HS-5 (cell line): ENCODE results near the gene IMP3.
"Not testable (repeated sequence)": the region's sequence is repeated elsewhere in the genome, so short reads cannot be mapped to it uniquely, and the experiment has no call there.

ENCODE experiments used
- DNase-seq: peaks from one replicate; pipeline ENCODE4 v3.0.0-alpha.2; 2012; ENCODE audit warnings: low read depth

IMP3 gene, protein sequence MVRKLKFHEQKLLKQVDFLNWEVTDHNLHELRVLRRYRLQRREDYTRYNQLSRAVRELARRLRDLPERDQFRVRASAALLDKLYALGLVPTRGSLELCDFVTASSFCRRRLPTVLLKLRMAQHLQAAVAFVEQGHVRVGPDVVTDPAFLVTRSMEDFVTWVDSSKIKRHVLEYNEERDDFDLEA

DNA sequence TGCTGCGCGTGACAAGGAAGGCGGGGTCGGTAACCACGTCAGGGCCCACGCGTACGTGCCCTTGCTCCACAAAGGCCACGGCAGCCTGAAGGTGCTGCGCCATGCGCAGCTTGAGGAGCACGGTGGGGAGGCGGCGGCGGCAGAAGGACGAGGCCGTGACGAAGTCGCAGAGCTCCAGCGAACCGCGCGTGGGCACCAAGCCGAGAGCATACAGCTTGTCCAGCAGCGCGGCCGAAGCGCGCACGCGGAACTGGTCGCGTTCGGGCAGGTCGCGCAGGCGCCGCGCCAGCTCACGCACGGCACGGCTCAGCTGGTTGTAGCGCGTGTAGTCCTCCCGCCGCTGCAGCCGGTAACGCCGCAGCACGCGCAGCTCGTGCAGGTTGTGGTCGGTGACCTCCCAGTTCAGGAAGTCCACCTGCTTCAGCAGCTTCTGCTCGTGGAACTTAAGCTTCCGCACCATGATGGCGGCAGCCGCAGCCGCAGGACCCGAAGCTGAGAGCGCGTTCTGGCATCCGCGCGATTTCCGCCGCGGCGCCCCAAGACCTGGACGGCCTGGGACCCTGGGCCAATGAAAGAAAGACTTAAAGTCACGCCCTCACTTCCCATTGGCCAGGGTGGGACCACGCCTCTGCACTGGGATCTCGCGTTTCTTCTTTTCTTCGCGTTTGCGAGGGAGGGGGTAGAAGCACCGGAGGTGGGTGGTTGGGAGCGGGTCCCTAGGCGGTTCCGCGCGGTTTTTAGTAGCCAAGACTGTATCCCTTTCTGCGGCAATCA is at the start of gene IMP3:
Gene IMP3, minus strand, starts transcription at position 516 of the 774 bp plus-strand sequence. Its CDS starts 56 bp downstream, at position 460.
- peak; percentile 85 for DNase-seq

DNA sequence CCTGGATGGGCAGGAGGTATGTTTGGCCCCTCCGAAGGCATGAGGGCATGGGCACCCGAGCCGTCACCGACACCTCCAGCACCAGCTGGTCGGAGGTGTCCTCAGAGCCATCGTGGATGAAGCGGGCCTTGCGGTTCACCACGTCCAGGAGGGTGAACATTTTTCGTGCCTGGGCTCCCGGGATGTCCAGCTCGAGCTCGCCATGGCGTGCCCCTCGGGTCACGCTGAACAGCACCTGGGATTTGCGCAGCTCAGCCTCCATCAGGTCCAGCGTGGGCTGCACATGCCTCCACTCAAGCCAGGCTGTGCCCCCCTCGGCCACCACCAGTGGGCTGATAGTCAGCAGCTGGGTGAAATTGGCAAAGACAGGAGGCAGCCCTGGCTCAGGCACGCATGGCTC is 49.4 kb upstream of the IMP3 start:
- not testable (repeated sequence) for DNase-seq

DNA sequence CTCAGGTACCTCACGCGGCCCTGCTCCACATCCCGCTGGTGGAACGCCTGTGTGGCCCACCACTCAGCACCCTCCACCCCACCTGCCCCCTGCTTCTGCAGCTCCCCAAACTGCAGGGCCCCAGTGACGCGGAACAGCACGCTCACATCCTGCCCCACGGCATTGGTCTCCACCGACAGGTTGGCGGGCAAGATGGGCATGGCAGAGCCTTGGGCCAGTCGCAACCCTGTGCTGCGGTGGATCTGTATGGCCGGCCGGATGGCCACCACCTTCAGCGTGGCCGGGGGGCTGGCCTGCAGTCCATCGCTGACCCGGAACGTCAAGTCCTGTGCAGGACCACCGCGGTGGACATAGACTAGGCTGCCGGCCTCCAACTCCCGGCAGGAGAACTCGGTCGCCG is 48.8 kb upstream of the IMP3 start:
- DNase-seq: no peak

DNA sequence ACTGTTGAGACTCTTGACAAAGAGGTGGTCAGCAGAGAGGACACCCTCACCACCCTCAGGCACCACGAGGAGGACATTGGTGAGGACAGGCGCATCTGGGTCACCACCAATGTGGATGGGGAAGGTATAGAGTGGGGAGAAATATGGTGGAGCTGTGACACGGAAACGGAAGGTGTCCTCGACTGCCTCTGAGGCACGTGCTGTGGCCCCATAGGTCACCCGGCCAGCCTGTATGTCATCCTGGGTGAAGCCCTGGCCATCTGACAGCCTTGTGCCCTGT is 48.2 kb upstream of the IMP3 start:
- no peak for DNase-seq

DNA sequence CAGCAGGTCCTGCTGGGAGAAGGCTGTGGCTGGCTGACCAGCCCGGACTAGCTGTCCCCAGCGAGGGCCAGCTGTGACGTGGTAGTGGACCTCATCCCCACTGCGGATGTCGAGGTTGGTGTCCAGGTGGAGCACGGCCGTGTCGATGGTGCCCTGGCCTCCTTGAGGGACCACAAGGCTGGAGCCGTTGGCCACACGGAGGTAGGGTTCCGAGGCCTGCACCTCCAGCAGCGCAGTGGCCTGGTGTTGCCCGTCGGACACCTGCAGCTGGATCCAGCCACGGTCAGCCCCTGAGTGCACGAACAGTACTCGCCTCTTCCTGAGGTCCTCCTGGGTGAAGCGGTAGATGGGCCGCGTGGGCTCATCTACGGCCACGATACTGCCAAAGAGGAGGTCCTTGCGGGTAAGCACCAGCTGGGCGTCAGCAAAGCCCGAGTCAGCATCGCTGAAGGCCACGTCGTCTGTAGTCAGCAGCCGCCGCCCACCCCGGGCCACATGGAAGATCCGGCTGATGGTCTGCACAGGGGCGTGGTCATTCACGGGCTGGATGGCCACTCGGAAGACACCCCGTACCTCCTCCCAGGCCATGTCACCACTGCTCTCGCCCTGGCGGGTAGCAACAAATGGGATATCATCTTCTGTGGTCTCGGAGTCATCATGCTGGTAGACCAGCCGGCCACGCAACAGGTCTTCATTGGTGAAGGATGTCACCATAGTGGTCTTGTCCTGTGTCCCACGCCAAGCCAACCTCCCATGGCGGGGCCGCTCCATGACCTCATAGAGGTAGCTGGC is 47.7 kb upstream of the IMP3 start:
- no peak for DNase-seq

DNA sequence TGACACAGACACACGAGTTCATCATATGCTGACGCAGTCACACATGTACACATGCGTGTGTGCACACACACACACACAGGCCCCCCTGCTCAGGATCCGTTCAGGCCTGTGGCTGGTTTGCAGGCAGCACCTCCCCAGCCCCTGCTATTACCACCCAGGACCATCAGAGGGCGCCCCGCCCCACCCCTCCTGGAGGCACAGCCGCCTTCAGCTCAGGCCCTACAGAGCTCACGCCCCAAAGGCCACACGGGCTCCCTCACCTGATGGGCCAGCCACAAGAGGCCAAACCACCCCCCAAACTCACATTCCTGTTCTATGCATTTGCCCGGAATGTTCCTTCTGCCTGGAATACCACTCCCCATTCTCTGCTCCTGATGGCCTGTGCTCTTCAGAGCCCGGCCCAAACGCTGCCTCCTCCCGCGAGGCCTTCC is 46.2 kb upstream of the IMP3 start:
- DNase-seq: not testable (repeated sequence)

DNA sequence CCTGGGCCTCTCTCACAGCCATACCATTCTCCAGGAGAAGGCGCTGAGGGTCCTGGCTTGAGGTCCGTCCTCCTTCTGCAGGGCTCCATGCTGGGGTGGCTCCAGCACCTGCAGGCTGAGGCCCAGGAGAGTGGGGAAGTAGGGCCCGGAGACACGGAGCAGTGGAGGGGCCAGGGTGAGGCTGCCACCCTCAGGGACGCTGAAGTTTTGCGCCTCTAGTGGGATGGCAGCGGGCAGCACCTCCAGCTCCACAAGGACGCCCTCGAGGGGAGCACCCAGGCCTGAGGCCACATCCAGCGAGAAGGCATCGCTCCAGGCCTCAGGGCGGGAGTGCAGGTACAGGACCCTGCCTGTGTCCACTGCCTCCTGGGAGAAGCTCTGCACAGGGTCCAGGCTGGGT is 45.2 kb upstream of the IMP3 start:
- no peak for DNase-seq

DNA sequence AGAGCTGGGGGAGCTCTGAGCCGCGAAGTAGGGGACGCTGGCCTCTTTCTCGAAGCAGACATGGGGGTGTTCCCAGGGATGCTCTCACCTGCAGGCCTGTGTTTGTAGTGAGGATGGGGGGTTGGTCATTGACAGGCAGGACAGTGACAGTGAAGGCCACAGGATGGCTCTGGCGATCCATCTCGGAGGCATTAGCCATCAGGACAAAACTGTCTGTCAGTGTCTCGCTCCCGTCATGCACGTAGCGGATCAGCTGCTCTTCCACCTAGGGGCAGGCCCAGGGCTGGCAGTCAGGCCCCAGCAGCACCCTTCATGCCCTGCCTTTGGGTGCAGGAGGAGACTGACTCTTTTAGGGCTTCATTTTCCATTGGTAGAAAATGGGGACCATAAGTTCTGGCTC is 44.6 kb upstream of the IMP3 start:
- DNase-seq: no peak

DNA sequence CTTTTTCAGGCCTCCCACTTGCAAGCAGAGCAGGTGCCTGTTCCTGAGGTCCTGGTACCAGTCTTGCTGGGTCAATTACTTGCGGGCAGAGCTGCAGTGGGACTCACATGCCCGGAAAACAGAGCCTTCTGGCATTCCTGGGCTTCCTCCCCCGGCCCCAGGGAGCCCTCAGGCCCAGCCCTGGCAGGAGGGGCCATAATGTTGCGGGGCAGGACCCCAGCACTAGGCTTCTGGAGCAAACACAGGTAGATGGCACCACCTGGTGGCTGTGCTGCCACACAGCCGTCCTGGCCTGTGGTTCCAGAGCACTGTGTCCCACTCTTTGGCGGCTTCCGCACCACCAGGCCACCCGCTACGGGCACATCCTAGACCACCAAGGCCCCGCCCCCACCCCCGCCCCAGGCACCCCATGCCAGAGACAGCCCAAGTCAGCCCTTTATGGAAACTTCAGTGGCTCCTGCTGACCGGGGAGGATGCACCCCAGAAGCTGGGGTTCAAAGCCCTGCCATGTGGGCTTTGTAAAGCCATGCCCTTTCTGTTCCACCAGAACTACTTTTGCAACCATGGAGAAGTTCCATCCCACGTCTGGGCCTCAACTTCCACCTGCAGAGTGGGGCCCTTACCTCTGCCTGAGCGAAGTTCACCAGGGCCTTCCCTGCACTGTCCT is 43.8 kb upstream of the IMP3 start:
- not testable (repeated sequence) for DNase-seq

DNA sequence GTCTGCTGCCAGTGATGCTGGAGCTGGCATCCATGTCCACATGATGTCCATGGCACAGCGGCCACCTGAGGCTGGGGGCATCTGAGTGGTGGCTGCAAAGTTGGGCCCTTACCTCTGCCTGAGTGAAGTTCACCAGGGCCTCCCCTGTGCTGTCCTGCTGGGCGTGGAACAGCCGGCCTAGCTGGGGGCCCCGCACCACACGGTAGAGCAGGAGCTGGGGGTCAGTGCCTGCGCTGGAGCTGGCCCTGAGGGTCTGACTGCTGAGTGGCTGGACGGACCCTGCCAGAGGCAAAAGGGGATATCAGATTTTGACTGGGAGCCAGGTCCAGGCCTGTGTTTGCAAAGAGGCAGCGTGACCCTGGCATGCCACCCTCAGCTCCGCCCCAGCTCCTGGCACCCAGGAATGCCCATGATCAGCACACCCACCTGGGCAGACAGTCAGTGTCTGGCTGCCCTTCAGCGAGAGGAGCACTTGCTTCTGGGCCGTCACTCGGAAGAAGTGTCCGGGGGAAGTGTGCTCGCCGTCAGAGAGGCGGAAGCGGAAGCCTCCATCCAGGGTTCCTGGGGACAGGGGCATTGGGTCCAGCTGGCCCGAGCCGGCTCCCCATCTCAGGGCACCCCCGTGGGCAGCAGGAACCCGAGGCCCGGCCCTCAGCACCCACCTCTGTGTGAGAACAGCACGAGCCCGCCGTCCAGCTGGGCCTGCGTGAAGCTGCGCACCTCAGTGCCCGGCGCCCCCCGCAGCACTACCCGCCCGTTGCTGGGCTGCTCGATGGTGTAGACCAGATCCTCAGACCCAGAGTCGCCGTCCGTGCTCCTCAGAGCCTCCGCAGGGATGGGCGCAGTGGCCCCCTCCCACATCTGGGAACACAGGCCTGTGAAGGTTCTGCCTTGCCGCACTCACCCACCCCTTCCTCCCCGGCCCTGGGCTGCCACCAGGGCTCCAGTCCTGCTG is 42.4 kb upstream of the IMP3 start:
- DNase-seq: no peak

DNA sequence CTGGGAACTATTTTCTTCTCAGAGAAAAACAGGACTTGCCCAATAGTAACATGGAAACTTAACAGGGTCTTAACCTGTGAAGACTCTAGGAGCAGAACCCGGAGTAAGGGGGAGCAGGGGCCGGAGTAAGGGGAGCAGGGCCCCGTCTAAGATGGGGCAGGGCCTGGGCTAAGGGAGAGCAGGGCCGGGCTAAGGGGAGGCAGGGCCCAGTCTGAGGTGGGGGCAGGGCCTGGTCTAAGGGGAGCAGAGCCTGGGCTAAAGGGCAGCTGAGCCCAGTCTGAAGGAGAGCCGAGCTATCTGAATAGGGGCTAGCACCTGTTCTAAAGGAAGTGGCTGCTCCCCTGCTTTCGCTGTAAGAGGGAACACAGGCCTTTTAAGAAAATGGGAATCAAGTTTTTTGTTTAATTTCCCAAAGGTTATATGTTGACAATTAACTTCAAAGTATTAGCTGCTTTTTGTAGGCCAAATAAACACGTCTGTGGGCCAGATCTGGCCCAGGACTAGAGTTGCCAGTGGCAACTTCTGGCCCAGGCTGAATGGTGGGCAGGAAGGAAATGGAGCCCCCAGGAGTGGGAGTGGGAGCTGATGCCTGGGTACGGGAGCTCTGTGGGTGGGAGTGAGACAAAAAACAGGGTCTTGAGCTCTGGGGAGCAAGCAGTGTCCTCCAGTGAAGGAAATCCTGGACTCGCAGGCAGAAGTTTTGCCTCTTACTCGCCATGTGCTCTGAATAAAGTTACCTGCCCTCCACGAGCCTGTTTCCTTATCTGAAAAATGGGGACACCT is 40.2 kb upstream of the IMP3 start:
- DNase-seq: no peak

DNA sequence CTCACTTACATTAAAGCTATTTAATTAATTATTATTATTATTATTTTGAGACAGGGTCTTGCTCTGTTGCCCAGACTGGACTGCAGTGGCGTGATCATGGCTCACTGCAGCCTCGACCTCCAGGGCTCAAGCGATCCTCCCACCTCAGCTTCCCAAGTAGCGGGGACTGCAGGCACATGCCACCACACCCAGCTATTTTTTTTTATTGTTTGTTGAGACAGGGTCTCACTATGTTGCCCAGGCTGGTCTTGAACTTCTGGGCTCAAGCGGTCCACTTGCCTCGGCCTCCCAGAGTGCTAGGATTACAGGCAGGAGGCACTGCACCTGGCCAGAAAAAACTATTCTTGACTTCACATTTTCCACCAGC is 38.3 kb upstream of the IMP3 start:
- DNase-seq: not testable (repeated sequence)

DNA sequence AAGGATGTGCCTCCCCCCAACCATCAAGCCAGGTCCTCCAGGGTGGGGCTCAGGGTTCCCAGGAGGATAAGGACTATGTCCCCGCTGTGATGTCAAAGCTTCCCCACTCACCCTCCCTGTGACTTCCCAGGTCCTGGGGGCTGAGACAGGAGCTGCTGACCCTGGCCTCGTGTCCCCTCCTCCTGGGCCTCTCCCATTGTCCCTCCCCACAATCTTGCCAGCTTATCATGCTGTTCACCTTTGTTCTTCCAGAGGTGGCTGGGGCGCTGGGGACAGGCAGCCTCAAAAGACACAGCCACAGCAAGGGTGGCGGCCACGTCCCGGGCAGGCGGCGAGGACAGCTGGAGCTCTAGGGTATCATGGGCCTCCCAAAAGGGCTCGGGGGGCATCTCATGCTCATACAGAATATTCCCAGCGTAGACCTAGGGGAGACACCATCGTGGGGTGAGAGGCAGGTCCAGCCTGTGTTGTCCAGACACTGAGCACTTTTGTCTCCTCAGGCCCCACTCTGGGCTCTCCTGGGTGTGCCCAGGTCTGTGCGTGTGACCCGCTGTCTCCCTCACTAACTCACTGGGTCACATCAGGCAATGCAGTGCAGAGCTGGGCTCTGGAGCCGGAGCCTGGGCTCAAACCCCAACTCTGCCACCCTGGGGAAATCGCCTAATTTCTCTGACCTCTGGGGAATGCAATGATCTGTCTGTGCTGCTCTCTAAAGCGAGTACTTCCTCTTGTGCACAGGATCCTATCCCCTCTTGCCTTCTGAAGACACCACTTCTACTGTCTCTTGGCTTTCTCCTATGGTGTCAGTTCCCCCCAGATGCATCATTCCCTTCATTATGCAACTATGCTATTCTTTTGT is 37.7 kb upstream of the IMP3 start:
- DNase-seq: no peak

DNA sequence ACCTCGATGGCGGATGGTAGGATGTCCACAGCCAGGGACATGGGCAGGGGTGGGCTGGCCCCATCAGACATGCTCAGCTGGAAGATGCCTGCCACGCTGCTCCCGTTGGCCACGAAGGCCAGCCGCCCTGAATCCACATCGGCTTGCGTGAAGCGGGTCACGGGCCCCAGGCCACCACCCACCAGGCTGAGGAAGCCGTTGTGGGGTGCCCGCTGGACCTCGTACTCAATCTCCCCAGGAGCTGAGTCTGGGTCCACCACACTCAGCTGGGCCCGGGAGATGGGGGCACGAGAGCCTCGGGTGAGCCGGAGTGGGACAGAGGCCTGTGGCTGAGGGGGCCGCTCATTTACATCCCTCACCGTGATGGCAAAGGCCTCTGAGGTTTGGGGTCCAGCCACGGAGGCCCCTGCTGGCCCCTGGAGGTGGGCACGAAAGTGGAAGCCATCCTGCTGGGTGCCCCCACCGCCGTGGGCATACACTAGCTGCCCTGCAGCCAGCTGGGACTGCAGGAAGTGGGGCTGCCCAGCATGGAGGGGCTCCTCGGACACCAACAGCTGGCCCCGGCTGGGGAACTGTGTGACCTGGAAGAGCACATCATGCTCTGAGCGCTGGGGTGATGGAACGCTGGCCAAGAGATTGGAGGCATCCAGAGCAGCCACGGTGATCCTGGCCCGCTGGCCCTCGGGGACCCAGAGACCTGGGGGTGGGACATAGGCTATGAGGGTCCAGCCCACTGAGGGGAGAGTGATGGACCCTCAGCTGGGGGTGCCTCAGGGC is 36.9 kb upstream of the IMP3 start:
- DNase-seq: no peak

DNA sequence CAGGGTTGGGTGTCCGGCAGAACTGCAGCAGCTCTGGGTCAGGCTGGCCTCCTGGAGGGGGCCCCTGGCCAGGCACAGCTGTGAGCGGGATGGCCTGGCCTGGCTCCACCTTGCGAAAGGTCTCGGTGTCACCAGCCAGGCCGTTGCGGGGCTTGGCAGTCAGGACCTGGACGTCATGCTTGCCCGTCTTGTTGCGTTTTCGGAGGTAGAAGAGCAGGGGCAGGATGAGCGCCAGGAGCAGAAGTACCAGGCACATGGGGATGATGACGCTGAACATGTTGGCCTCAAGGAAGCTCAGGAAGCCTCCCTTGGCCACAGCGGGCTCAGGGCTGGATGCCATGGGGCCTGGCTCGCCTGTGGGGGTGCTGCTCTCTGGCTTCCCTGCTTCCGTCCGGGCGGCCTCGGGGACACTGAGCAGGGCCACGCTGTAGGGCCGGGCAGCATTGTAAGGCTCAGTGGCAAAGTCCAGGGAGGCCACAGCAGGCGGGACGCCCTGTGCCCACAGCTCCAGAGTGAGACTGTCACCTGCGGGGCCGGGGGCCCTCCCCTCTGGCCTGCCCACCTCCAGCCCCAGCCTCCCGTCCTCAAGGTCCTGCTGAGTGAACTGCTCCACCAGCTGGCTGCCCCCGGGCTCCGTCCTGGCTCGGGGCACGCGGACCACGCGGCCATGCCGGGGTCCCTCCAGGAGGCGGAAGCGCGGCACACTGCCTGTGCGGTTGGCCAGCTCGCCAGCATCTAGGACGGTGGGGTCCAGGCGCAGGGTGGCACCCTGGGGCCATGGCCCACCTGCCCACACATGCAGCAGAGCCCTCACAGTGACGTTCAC is 35.8 kb upstream of the IMP3 start:
- no peak for DNase-seq

DNA sequence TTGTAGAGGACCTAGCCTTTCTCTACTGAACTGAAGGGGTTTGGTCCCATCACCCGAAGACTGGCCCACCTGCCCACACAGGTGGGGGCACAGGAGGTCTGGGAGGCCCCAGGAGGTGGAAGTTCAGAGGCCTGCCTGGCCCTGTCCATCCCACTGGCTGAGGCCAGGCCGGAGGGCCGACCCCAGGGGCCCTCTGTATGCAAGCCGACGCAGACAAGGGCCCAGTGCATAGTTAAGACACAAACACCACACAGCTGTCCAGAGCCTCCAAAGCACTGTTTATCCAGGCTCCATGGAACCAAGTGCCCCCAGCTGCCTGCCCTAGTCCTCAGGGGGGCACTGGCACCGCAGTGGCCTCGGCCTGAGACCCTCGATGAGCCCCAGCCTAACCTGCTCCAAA is 34.3 kb upstream of the IMP3 start:
- no peak for DNase-seq

DNA sequence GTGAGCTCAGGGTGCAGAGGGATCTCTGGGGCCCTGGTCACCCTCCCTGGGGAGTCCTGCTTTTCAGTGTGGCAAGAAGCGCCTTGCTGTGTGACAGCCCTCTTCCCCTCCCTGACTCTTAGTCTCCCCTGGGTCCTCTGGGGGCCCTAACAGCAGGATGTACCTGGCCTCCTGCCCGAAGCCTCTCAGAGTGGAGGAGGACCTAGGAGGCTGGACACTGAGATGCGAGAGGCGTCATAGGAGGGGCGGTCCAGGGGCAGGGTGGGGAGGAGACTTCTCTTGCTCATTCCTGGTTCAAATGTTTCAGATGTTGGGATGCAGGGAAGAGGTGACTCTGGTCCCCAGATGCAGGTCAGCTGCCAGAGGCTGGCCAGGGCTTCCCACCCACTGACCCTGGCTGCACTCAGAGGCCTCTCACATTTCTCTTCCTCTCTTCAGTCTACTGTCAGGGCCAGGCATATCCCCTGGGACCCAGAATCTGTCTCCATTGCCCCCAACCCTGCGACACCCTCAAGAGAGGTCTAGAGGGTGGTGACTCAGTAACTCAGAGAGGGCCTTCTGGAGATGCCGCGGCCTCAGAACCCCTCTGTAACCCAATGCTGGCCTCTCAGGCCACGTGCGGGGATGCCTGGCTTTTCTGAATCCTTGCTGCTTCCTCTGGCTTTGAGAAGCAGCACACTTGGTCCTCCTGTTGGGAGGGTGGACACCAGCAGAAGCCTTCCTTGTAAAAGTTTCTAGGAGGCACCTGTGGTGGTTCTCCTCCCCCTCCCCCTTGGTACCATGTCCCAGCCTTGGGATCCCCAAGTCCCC is 33.6 kb upstream of the IMP3 start:
- DNase-seq: no peak
